GM19025 (cell line): ENCODE results near the gene OLFML2B.
"Not testable (repeated sequence)": the region's sequence is repeated elsewhere in the genome, so short reads cannot be mapped to it uniquely, and the experiment has no call there.

Source experiments
- ATAC-seq: cut with Tn5 transposase; IDR thresholded peaks from one replicate; pipeline ENCODE4 v1.9.1; 2021; ENCODE audit warnings: mild to moderate bottlenecking, low read depth, moderate library complexity; ENCODE audit not compliant: unreplicated experiment

The OLFML2B gene

DNA sequence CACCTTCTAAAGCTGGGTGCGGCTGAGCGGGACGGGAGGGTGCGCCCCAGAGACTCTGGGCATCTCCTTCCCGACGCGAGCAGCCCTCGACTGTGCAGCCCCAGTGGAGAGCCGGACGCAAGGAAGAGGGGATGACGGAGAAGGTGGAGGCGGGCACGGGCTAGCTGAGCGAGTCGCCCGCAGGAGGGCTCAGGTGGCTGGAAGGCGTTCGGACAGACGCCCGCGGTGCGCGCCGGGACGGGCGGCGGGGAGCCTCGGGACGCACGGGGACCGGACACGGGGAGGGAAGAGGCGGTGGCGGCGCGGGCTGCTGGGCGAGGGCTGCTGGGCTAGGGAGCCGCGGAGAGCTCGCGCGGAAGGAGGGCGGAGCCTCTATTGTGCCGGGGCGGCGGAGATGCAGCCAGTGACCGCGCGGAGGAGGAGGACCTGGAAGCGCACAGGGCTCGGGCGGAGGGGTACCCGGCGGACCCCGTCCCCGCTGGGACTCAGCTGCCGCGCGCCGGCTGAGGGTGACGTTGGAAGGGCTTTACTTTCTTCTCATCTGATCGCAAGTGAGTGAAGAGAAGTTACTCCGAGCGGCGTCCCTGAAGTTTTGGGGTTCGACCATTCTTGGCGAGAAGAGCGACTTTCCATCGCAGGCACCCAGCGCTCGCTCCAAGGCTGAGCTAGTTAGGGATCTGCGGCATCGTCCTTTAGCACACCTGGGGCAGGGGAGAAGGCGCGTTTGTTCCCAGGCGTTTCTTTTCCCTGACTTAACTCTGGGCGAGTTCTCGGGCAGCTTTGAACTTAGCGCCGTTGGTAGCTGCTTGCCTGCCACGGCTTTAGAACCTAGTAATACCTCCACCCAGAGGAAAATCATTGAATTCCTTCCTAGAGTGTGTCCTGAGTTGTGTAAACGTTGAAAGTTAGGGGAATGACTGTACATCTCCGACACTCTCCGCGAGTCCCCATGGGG, at the start of gene OLFML2B:
OLFML2B (minus strand) TSS at position 323 of the 955 bp plus-strand sequence. CDS start 439 bp downstream, outside the sequence.
- peak; percentile 43 for ATAC-seq

DNA sequence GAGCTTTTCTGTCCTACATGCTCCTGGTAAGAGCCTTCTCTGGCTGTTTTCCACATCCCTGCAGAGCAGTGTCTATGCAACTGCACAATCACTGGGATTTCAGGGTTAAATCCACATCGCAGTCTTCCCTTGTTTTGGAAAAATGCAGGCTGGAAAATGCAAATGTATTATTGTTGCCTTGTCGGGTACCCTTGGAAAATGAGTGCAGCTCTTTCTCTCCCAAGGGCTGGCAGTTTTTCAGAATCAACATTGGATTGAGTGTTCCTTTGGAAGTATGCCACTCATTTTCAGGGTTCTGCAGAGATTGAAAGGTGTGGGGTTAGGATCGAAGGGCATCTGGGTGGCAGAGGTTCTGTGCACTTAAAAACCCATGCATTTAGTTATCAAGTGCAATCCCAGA, 49.1 kb upstream of the OLFML2B start:
- ATAC-seq: no peak

DNA sequence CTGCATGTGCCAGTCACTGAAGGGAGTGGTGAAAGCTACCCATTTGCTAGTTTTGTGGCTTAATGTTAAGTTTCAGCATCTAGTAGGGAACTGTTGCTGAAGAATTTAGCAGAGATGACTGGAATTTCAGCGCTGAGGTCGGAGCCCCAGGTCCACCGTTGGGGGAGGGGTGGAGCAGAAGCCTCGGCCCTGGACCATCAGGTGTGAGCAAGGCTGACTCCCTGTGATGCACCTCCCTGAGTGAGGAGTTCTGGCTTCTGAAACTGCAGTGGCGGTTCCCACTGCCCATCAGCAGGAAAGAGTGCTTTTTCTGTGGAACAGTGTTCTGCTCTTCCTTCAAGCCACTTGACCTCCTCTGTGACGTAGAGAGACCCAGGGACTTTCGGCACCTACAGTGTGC, 47.2 kb upstream of the OLFML2B start:
- ATAC-seq: no peak

DNA sequence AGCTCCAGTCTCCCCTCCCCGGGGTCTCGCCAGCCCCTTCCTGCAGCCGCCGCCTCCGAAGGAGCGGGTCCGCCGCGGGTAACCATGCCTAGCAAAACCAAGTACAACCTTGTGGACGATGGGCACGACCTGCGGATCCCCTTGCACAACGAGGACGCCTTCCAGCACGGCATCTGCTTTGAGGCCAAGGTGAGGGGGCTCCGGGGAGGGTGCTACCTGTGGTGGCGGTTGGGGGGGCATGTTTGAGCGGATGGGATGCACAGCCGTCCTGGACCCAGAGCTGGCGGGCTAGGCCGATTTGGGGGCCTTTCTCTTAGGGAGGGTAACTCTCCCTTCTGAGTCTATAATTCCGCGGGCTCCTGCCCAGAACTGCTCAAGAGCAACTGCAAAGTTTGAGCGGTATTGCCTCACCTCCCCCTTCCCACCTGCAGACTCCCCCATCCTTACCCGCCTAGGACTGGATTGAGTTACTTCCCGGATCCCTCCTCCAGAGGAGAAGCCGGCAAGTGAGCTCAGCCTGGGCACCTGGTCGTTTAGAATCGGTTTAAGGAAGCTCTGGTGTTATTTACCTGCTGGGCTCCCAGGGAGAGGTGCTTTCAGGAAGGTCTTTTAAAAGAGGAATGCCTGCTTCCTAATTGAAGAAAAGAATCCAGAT, 46.6 kb upstream of the OLFML2B start:
- ATAC-seq: no peak

DNA sequence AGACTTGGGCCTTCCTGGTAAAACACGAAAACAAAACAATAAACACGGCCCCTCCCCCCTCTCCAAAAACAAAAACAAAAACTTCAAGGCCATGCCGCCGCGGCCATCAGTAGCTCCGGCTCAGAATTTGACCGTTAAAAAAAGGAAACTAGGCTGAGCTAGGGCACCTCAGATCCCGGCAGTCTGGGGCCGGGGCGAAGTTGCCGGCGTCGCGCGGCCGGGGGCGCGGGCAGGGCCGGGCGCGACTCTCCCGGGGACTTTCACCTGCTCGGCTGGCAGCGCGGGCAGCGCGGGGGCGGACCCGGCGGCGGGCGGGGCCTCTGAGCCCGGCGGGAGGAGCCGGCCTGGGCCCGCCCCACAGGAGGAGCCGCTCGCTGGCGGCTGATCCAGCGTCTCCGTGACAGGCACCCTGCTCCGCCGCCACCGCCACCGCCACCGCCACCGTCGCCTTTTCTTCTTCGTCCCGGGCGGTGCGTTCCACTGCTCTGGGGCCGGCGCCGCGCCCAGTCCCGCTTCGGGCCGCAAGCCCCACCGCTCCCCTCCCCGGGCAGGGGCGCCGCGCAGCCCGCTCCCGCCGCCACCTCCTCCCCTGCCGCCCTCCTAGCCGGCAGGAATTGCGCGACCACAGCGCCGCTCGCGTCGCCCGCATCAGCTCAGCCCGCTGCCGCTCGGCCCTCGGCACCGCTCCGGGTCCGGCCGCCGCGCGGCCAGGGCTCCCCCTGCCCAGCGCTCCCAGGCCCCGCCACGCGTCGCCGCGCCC, 45.8 kb upstream of the OLFML2B start, which contains the start of gene NOS1AP:
NOS1AP (plus strand) TSS at position 358 of the 760 bp plus-strand sequence. CDS start 487 bp downstream, outside the sequence.
- peak; percentile 99 for ATAC-seq

DNA sequence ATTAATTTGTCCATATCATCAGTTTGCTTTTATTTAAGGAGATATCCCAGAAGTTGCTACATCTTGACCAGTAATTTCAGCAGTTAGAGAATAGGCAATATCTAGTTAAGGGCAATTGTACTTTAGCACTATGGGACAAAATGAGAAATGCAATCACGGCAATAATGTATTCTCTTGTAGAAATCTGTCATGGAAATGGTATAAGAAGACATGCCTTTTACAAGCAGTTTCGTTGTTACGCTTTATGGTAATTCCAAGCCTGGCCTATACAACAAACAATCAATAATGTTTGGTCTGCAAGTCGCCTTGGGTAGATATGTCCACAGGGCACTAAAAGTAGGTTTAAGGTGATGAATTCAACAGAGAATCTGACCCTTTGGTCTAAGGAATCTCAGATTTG, 44.6 kb upstream of the OLFML2B start:
- ATAC-seq: no peak

DNA sequence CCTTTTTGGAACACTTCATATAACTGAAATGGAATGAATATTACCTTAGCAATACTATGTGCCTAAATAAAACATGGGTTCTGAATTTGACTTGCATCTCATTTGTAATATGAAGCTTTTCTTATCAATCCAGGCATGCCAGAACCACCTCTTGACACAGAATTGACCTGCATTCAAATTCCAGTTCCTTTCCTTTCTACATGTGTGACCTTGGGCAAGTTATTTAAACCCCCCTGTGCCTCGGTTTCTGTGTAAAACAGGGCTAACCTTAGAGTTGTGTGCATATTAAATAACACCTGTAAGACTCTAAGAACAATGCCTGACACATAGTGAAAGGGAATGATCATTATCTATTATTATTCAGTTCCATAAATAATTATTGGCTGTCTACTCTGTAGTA, 43.8 kb upstream of the OLFML2B start:
- ATAC-seq: no peak

DNA sequence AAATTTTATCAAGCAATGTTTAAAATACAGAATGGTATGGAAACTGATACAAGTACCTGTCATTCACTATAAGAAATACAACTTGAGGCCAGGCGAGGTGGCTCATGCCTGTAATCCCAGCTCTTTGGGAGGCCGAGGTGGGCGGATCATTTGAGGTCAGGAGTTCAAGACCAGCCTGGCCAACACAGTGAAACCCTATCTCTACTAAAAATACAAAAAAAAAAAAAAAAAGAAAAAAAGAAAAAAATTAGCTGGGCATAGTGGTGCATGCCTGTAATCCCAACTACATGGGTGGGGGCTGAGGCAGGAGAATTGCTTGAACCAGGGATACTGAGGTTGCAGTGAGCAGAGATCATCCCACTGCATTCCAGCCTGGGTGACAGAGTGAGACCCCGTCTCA, 43.2 kb upstream of the OLFML2B start:
- ATAC-seq: not testable (repeated sequence)

DNA sequence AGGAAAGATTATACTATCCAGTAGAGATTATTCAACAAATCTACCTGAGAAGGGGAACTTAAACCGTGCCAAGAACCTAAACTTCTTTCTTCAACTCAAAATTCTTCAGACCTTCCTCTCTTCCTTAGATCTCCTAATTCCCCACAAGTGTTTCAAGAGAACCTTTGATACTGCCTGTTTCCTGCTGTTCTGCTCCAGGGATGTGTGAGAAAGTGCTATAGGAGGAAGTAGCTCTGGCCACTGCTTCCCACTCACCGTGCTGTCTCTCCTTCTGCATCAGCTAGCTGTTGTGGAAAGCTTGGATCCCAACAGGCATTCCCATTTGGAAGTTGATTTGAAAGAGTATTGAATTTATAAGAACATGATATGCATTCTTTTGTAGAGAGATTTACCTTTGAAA, 41.3 kb upstream of the OLFML2B start:
- ATAC-seq: no peak

DNA sequence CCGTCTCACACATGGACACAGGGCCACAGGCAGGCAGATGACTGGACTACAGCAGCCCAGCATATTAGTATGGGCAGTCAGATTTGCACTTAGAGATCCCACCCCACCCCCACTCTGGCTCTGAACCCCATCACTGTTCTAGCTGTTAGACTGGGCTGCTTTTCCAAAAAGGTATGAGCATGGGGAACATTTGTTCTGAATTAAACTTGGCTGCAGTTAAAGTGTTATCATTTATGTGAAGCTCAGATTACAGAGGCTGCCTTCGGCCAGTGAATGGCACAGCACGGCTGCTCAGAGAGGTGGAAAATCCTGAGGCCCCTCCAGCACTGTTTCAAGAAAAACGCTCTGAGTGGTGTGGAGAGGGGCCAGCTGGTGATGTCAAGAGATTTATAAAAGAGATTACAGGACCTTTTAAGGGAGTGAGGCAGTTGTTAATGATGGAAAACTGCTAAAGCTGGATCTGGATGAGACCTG, 38.9 kb upstream of the OLFML2B start:
- ATAC-seq: no peak

DNA sequence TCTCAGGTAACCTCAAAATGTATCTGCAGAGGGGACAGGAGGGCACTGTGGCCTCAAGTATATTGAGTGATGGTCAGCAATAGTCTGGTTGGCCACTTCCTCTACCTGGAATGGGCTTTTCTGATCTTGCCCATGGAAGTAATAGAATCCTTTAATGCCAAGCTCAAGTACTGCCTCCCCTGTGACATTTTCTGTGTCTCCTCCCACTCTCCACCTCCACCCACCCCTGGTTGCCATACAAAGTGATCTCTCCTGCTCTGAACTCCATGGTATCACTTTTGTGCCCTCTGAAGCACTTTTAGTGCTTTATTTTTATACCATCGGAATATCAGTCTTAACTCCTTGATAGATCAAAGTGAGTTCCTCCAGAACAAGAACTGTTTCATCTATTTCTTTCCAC, 36.6 kb upstream of the OLFML2B start:
- ATAC-seq: no peak

DNA sequence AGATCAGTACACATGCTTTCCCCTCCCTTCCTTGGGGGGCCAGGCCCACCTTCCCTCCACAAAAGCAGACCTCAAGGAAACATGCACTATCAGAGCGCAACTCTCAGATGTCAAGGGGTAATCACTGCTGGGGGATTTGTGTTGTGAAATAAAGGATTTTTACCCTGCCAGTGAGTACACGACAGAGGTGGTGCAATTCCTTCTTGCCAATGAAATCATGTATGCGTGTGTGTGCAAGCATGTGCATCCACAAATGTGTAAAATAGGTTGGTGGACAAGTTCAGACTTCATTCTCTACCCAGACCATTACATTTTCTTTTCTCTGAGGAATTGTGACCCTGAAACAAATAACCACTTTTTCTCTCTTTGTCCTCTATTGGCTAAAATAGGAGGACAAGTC, 36.1 kb upstream of the OLFML2B start:
- ATAC-seq: no peak

DNA sequence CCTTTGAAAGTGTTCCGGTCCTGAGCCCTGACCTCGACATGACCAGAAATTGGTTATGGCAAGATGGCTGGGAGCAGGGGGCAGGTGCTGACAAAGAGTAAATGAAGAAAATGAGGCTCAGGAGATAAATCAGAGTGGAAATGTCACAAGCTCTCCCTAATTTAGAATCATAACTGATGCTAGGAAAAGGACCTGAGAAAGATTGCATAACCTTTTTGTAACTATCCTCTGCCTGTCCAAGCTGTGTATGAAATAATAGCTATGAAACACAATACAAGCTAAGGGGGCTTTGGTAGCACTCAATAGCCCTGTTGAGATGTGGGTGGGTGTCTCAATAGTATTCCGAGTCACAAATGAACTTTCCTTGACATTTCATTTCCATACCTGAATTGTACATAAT, 32.9 kb upstream of the OLFML2B start:
- no peak for ATAC-seq

DNA sequence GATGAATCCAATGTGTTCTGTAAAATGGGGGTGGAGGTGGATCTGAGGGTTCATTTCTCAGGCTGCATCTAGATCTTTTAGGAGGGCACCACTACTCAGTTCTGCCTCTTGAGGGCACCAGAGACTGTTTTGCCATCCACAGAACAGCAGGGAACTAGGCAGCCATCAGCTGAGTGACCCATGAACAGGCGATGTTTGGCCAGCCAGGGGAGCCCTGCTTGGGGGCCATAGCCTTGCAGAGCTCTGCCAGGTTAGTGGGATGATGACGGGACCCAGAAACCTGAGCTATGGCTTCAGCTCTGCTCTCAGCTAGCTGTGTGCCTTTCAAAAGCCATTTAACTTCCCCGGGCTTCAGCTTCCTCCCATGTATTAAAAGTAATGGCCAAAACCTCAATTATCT, 32.4 kb upstream of the OLFML2B start:
- ATAC-seq: no peak

DNA sequence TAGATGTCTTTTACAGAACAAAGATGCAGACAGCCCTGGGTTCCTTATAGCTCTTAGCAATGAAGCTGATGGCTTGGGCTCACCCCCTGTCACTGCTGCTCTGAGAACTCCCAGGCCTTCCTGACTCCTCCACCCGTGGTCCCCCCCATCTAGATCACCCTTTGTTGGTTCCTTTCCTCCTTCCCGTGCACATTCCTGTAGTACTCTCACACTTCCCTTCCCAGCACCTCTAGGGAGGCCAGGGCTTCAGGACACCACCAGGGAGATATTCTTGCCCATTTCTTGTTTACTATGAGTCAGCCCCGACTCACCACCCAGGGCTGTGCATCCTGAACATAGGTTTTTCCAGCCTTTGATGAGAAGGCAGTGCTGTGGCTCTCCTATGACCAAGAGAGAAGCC, 31.4 kb upstream of the OLFML2B start:
- ATAC-seq: no peak

DNA sequence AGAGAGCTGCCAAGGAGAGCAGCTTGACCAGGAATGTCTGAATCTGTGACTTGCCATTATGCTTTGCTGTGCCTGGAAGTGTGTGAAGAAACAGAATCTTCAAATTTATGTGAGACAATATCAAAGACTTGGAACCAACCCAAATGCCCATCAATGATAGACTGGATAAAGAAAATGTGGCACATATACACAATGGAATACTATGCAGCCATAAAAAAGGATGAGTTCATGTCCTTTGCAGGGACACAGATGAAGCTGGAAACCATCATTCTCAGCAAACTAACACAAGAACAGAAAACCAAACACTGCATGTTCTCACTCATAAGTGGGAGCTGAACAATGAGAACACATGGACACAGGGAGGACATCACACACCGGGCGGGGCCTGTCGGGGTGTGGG, 30.3 kb upstream of the OLFML2B start:
- not testable (repeated sequence) for ATAC-seq

DNA sequence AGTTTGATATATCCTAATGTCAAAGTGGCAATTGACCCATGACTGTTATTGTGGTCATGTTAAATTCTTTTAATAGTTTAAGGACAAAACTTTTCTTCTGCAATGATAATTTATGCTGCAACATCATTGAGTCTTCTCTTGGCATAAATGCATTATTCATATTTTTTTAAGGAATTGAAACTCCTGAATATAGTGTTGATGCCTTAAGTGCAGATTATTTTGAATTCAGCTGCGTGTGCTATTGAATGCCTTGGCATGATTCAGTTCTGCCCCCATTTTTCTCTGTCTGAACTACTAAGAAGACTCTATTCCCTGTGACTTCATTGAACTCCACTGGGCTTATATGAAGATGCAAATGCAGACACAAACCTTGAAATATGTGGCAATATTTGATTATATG, 23.3 kb upstream of the OLFML2B start:
- ATAC-seq: no peak

DNA sequence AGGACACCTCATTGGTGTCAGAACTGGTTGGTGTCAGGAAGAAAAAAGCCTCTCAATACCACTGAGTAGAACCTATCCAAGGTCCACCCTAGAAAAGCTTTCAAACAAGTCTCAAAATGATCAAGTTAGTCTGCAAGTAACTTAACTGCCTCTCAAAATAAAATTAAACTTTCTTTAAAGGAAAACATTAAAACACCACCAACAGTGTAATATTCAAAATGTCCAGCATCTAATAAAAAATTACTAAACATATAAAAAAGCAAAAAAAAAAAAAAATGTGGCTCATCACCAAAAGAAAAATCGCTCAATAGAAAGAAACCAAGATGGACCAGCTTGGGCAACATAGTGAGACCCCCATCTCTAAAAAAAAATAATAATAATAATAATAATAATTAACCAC, 18.7 kb upstream of the OLFML2B start:
- ATAC-seq: no peak

DNA sequence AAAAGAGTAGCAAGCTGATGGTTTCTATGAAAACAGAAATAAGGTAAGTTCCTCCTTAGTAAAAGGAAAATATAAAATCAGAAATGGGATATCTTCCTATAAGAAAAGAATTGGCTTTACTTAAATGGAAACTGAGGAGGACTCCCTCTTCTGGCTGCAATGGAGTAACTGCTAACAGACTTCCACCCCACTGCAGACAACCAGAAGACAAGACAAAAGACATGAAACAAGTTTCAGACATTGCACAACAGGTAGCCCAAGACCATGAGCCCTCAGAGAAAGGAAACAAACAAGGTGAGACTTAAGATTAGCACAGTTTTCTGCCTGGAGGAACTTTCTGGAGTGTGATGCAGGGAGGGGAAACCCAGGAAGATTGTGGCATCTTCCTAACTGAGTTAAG, 17.0 kb upstream of the OLFML2B start:
- ATAC-seq: no peak

DNA sequence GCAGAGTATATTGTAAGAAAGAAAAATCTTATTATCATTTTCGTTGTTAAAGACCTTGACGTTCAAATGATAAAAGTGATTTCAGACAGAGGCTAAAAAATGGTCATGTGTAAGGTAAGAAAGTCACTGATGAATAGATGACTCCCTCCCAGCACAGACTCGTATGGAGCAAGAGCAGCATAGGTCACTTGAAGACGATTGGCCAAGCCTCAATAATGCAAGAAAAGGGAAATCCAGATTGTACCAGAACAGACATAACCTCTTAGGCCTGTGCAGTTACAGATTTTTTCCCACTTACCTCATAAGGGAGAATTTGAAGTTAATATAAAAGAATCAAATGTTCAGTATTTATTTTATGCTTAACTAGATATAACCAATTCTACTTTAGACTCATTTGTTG, 16.3 kb upstream of the OLFML2B start:
- ATAC-seq: no peak

DNA sequence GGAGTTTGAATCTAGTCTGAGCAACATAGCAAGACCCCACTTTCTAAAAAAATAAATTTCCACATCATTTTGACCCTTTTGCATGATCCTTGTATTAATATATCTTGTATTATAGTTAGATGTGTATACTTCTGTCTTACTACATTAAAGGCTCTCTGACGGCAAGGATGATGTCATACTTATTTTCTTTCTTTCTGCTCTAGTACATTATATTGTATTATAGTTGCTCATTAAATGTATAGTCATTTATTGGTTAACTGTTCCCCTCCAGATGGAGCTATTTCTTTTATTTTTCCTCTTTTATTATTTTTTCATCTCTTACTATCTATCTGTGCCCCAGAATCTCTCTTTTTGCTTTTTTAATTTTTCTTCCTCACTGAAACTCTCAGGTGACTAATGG, 15.0 kb upstream of the OLFML2B start:
- ATAC-seq: no peak
